HG03521 (cell line): Measurements from ENCODE around the gene BUB1B.

ENCODE experiments used
- ATAC-seq: cut with Tn5 transposase; IDR thresholded peaks from one replicate; pipeline ENCODE4 v1.9.1; 2021; ENCODE audit warnings: mild to moderate bottlenecking, moderate library complexity; ENCODE audit not compliant: unreplicated experiment

BUB1B gene

GRCh38 chr15:40252438-40253166 lies 91.7 kb downstream of the BUB1B start:
- no peak for ATAC-seq

- no peak for ATAC-seq
Observed at GRCh38 chr15:40253167-40253790, 92.4 kb downstream of the BUB1B start.

GRCh38 chr15:40254452-40254851 lies 93.6 kb downstream of the BUB1B start:
- ATAC-seq, result no peak

GRCh38 chr15:40255033-40255432 lies 94.2 kb downstream of the BUB1B start:
- no peak for ATAC-seq

- no peak for ATAC-seq
Observed at GRCh38 chr15:40256638-40257235, 95.9 kb downstream of the BUB1B start.

GRCh38 chr15:40257656-40258450 lies 97.0 kb downstream of the BUB1B start:
- no peak for ATAC-seq

GRCh38 chr15:40258544-40258943 lies 97.7 kb downstream of the BUB1B start:
- ATAC-seq, result no peak

GRCh38 chr15:40259021-40259420 lies 98.2 kb downstream of the BUB1B start:
- no peak for ATAC-seq

GRCh38 chr15:40263024-40263754 lies 102.3 kb downstream of the BUB1B start:
- no peak for ATAC-seq

- ATAC-seq, result no peak
Observed at GRCh38 chr15:40264321-40265153, 103.7 kb downstream of the BUB1B start.

GRCh38 chr15:40265355-40265754 lies 104.5 kb downstream of the BUB1B start:
- ATAC-seq, result no peak

GRCh38 chr15:40265875-40266274 lies 105.0 kb downstream of the BUB1B start:
- ATAC-seq, result no peak

GRCh38 chr15:40266828-40267304 lies 106.0 kb downstream of the BUB1B start:
- no peak for ATAC-seq

GRCh38 chr15:40267670-40268069 lies 106.8 kb downstream of the BUB1B start:
- no peak for ATAC-seq

- ATAC-seq, result no peak
Observed at GRCh38 chr15:40269604-40270003, 108.7 kb downstream of the BUB1B start.

GRCh38 chr15:40270246-40270995 lies 109.6 kb downstream of the BUB1B start:
- no peak for ATAC-seq
